SU-DHL-6 (cell line): ENCODE results near the gene CUX1.

Source experiments
- CTCF ChIP-seq: fragments of 200-600 bp; sonication (generic); IDR thresholded peaks from one replicate; pipeline ENCODE4 v1.5.1; 2017; ENCODE audit warnings: antibody characterized with exemption, mild to moderate bottlenecking, low read length, moderate library complexity; ENCODE audit not compliant: insufficient read depth, poor library complexity, severe bottlenecking
- EZH2phosphoT487 ChIP-seq: fragments of 200-600 bp; sonication (generic), shearing (Covaris generic); conservative IDR thresholded peaks from 2 replicates; pipeline ENCODE4 v1.6.1; 2018; ENCODE audit warnings: mild to moderate bottlenecking, antibody characterized with exemption, low read length, moderate library complexity, mixed read lengths

DNA sequence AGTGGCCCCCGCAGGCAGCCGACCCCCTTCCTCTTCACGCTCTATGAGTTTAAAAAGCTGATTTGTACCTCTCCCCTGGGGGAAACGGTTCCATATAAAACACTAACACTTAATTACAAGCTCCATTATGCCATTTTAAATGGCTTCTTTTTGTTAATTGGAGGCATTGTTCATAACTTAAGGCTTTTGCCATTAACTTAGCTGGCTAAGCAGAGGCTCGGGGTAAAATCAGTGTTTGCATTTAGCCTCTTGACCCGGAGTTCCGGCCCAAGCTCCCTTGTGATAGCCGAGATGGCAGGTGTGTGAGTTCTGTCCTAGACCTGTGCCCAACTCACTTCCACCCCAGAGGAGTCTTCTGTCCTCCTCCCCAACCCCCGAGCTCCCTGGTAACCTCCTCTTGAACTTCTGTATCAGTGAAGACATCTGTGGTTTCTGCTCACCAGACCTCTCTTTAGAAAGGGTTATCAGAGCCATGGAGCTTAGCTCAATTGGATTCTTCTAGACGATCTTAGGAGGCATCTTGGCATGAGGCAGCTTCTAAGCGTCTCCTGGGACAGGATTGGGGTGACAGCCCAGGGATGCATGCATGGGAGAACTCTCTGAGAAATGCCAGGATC, 435.0 kb downstream of the CUX1 start:
- TF ChIP-seq CTCF: no peak
- no peak for TF ChIP-seq EZH2phosphoT487
